Activated CD4-positive, alpha-beta memory T cell treated with anti-CD3 and anti-CD28 coated beads for 36 hours (primary cell): ENCODE data around the gene LANCL1. TPM values are rescaled to one million over a fixed set of nuclear protein-coding genes. Genes with fewer than 3 reads are reported as not detected.
"Not testable (repeated sequence)": the region's sequence is repeated elsewhere in the genome, so short reads cannot be mapped to it uniquely, and the experiment has no call there.

ENCODE experiments used
- CTCF ChIA-PET: fragments of 350-600 bp; sonication (Branson Sonifier 250); formaldehyde crosslinking; loops from one replicate; lab custom pipeline; 2021; ENCODE audit warnings: antibody characterized with exemption, inconsistent platforms; lab: Charles Lee
- POLR2A ChIA-PET: fragments of 350-600 bp; sonication (Branson Sonifier 250); formaldehyde crosslinking; loops from one replicate; lab custom pipeline; 2021; ENCODE audit warnings: antibody characterized with exemption; lab: Charles Lee
- DNase-seq: peaks from one replicate; pipeline ENCODE4 v3.0.0-alpha.2; 2020
- H3K27ac Mint-ChIP-seq: one replicate; pipeline ENCODE4 v1.8.0; 2021; ENCODE audit warnings: mixed read lengths
- H3K27me3 Mint-ChIP-seq: one replicate; pipeline ENCODE4 v1.8.0; 2021; ENCODE audit warnings: mixed read lengths
- H3K36me3 Mint-ChIP-seq: one replicate; pipeline ENCODE4 v1.8.0; 2021; ENCODE audit warnings: mixed read lengths
- H3K4me1 Mint-ChIP-seq: one replicate; pipeline ENCODE4 v1.8.0; 2021; ENCODE audit warnings: low read depth, mixed read lengths
- H3K4me3 Mint-ChIP-seq: one replicate; pipeline ENCODE4 v1.8.0; 2021; ENCODE audit warnings: mild to moderate bottlenecking, mixed read lengths
- H3K9me3 Mint-ChIP-seq: one replicate; pipeline ENCODE4 v1.8.0; 2021; ENCODE audit warnings: mixed read lengths
- intact Hi-C: fragments of 100-400 bp; cut with micrococcal nuclease; formaldehyde crosslinking; loops from one replicate; pipeline ENCODE4 v1.15.1; 2023
- total RNA-seq, 2 experiments: library from RNA; stranded (reverse); gene quantifications; one replicate each; pipeline ENCODE4 v1.2.3, GENCODE V29; 2021

LANCL1 gene
- total RNA-seq, 2 experiments from 2014 or later: 39.1 to 42.9 TPM

DNA sequence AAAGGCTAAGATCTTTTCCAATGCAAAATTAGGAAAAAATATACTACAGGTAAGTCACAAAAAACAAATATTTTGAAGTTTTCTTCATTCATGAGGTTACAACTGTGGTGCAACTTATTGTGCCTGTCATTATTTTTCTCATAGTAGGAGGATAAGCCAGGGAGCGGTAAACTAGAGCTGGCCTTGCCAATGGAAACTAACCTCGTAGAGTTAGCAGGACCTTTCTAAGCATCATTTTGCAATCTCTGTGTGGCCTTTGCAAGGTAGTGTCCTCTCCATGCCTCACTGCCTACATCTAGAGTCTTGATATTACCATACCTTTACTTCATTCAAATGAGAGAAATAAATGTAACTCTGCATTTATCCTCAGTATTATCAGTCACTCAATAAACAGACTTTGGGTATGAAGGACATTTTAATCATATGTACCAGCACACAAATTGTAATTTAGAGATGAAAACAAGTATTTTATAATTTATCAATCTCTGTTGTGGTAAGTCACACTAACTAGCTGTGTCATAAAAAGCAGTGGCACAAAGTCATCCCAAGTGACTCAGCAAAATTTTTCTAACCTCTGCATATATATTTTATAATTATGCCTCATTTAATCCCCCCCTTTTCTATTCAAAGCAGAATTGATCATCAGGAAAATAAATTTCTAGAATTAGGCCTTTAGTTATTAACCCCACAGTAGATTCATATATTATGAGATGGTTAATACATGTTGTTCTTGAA, 47.0 kb downstream of the LANCL1 start:
- CTCF ChIA-PET: no interaction called here
- H3K4me1 Mint-ChIP-seq: no peaks in the 10 kb centered on the region
- peaks cover 59% of the 10 kb centered on the region for H3K9me3 Mint-ChIP-seq
- no peaks in the 10 kb centered on the region for H3K27me3 Mint-ChIP-seq
- POLR2A ChIA-PET: no interaction called here
- intact Hi-C loops: no loop called here
- no peak overlapping the region for H3K4me3 Mint-ChIP-seq
- peaks cover 77% of the 10 kb centered on the region for H3K36me3 Mint-ChIP-seq
- no peak for DNase-seq
- H3K27ac Mint-ChIP-seq: no peak overlapping the region

DNA sequence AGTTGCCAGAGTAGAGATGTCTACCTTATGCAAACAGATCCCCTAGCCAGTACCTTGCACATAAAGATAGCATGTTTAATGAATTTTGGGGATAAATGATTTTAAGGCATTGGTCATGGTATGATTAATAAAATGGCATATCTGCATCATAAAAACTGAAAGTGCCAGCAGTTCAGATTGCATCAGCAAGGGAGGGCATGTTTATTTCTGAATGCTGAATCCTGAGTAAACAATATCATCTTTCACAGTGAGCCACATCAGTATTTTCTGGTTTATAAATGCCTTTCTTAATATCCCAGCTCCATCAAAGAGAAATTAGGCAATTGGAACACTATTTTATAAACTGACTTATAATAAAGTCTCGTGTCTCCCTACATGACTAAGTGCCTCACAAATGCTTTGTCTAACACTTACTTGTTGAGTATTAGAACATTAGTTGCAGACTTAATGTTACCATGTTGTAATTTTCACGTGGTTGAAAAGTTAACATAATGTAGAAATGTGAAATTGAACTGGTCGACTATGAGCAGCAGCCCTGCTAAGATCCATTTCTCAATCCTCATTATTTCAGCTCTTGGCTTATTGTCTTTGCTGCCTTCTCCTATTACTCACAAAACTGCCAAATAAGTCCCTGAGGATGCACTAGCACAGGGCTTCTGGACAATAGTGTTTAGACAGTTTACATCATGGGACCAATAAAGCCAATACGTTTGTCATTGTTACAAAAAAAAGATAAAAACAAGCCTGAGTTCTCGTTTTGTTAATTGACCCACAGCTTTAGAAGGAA, 48.0 kb downstream of the LANCL1 start:
- Mint-ChIP-seq H3K4me3 (no peak overlapping the region), H3K4me1 (no peaks in the 10 kb centered on the region), H3K9me3 (peaks cover 62% of the 10 kb centered on the region), H3K27ac (no peak overlapping the region), H3K36me3 (peaks cover 67% of the 10 kb centered on the region), H3K27me3 (no peaks in the 10 kb centered on the region)
- intact Hi-C loops: no loop called here
- DNase-seq: no peak
- ChIA-PET POLR2A (no interaction called here), CTCF (no interaction called here)

GRCh38 chr2:210427309-210427708, 49.2 kb downstream of the LANCL1 start:
- H3K36me3 Mint-ChIP-seq: peaks cover 54% of the 10 kb centered on the region
- intact Hi-C loops, H3K4me3 Mint-ChIP-seq, CTCF ChIA-PET, H3K27ac Mint-ChIP-seq, POLR2A ChIA-PET, H3K27me3 Mint-ChIP-seq, H3K4me1 Mint-ChIP-seq, DNase-seq: not testable (repeated sequence)
- peaks cover 62% of the 10 kb centered on the region for H3K9me3 Mint-ChIP-seq

GRCh38 chr2:210422366-210422765, 54.2 kb downstream of the LANCL1 start:
- Mint-ChIP-seq H3K4me1 (no peaks in the 10 kb centered on the region), H3K9me3 (peaks cover 31% of the 10 kb centered on the region), H3K27ac (no peak overlapping the region), H3K36me3 (peaks cover 10% of the 10 kb centered on the region), H3K27me3 (peaks cover 2% of the 10 kb centered on the region), H3K4me3 (no peak overlapping the region)
- CTCF ChIA-PET: interaction anchor here (0.6 kb wide), 1 partner anchor 85 kb away, joined by 3 read pairs; no protein-coding TSS in a partner anchor
- POLR2A ChIA-PET: no interaction called here
- intact Hi-C loops: no loop called here
- no peak for DNase-seq

GRCh38 chr2:210421916-210422315, 54.6 kb downstream of the LANCL1 start:
- peaks cover 2% of the 10 kb centered on the region for H3K27me3 Mint-ChIP-seq
- peaks cover 6% of the 10 kb centered on the region for H3K36me3 Mint-ChIP-seq
- DNase-seq: no peak
- ChIA-PET POLR2A (no interaction called here), CTCF (no interaction called here)
- H3K9me3 Mint-ChIP-seq: peaks cover 26% of the 10 kb centered on the region
- H3K4me3 Mint-ChIP-seq: no peak overlapping the region
- no peak overlapping the region for H3K27ac Mint-ChIP-seq
- no peaks in the 10 kb centered on the region for H3K4me1 Mint-ChIP-seq
- intact Hi-C loops: no loop called here

- ChIA-PET POLR2A (no interaction called here), CTCF (no interaction called here)
- Mint-ChIP-seq H3K36me3 (no peaks in the 10 kb centered on the region), H3K27ac (no peak overlapping the region), H3K4me1 (no peaks in the 10 kb centered on the region), H3K9me3 (peaks cover 13% of the 10 kb centered on the region), H3K27me3 (peaks cover 5% of the 10 kb centered on the region), H3K4me3 (no peak overlapping the region)
- no peak for DNase-seq
- intact Hi-C loops: no loop called here
Measured at GRCh38 chr2:210412660-210413059, 63.9 kb downstream of the LANCL1 start.

DNA sequence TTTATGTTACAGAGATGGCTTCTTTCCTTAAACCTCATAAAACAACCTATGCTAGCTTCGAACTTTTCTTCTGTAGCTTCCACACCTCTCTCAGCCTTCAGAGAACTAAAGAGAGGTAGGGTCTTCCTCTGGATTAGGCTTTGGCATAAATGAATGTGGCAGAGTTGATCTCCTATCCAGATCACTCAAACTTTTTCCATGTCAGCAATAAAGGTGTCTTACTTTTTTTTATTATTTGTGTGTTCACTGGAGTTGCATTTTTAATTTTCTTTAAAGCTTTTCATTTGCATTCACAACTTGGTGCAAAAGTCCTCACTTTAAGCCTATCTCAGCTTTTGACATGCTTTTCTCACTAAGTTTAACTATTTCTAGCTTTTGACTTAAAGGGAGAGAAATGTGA, 66.0 kb downstream of the LANCL1 start:
- Mint-ChIP-seq H3K4me3 (no peak overlapping the region), H3K36me3 (no peaks in the 10 kb centered on the region), H3K4me1 (no peaks in the 10 kb centered on the region), H3K9me3 (peaks cover 11% of the 10 kb centered on the region), H3K27me3 (peaks cover 7% of the 10 kb centered on the region), H3K27ac (no peak overlapping the region)
- ChIA-PET POLR2A (no interaction called here), CTCF (no interaction called here)
- intact Hi-C loops: no loop called here
- DNase-seq: no peak

GRCh38 chr2:210399440-210400041, 77.0 kb downstream of the LANCL1 start:
- ChIA-PET POLR2A (no interaction called here), CTCF (interaction anchor here (0.9 kb wide), 1 partner anchor 26 kb away, joined by 3 read pairs; no protein-coding TSS in a partner anchor)
- no peak overlapping the region for H3K4me3 Mint-ChIP-seq
- H3K27me3 Mint-ChIP-seq: no peaks in the 10 kb centered on the region
- no peak for DNase-seq
- no peak overlapping the region for H3K27ac Mint-ChIP-seq
- no peaks in the 10 kb centered on the region for H3K4me1 Mint-ChIP-seq
- no peaks in the 10 kb centered on the region for H3K9me3 Mint-ChIP-seq
- intact Hi-C loops: no loop called here
- no peaks in the 10 kb centered on the region for H3K36me3 Mint-ChIP-seq

DNA sequence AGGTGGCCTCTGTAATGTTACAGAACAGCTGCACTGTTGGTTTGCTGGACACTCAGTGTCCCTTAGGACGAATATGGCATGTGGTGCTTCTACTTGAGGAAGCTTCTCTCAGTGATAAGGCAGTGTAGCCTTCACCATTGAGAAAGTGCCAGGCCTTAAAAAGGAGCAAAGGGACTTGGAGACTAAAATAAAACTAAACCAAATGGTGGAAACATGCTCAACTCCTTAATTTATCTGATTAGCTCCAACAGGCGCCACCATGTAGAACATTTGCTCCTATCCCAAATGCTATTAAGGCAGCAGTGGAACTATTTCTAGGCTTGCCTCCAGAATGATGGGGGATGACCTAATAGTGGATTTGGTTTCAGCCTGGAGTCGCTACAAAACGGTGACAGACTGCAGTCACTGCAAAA, 84.1 kb downstream of the LANCL1 start:
- Mint-ChIP-seq H3K27ac (no peak overlapping the region), H3K36me3 (no peaks in the 10 kb centered on the region), H3K9me3 (no peaks in the 10 kb centered on the region), H3K4me3 (no peak overlapping the region), H3K4me1 (no peaks in the 10 kb centered on the region), H3K27me3 (no peaks in the 10 kb centered on the region)
- POLR2A ChIA-PET: no interaction called here
- intact Hi-C loops: no loop called here
- CTCF ChIA-PET: no interaction called here
- DNase-seq: no peak

- no peak for DNase-seq
- Mint-ChIP-seq H3K9me3 (no peaks in the 10 kb centered on the region), H3K36me3 (no peaks in the 10 kb centered on the region), H3K27me3 (peaks cover 2% of the 10 kb centered on the region), H3K4me1 (no peaks in the 10 kb centered on the region), H3K27ac (no peak overlapping the region), H3K4me3 (no peak overlapping the region)
- CTCF ChIA-PET: no interaction called here
- intact Hi-C loops: no loop called here
- POLR2A ChIA-PET: no interaction called here
Measured at GRCh38 chr2:210389856-210390255, 86.7 kb downstream of the LANCL1 start.

DNA sequence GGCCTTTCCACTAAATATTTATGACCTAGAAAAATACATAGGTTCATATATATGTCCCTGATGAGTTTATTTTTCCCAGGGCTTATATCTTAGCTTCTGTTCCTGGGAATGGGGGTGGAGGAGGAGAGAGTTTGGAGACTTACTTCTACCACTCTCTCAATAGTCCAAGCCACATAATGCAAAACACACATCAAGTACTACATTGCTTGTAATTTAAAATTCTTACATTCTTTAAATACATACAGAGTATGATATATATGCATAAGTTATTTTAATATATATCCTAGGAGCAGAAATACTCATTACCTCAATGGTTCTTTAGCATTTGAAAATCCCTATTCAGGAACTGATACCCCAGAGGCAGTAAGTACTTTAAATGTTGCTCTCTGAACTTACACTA, 88.4 kb downstream of the LANCL1 start:
- Mint-ChIP-seq H3K27ac (no peak overlapping the region), H3K9me3 (no peaks in the 10 kb centered on the region), H3K27me3 (peaks cover 2% of the 10 kb centered on the region), H3K4me3 (no peak overlapping the region), H3K4me1 (no peaks in the 10 kb centered on the region), H3K36me3 (no peaks in the 10 kb centered on the region)
- intact Hi-C loops: no loop called here
- POLR2A ChIA-PET: no interaction called here
- DNase-seq: no peak
- CTCF ChIA-PET: no interaction called here

GRCh38 chr2:210387074-210387473, 89.5 kb downstream of the LANCL1 start:
- H3K36me3 Mint-ChIP-seq: no peaks in the 10 kb centered on the region
- no peaks in the 10 kb centered on the region for H3K9me3 Mint-ChIP-seq

More at GRCh38 chr2:210387074-210387473, 89.5 kb downstream of the LANCL1 start:
- ChIA-PET CTCF (no interaction called here), POLR2A (no interaction called here)
- Mint-ChIP-seq H3K27me3 (peaks cover 2% of the 10 kb centered on the region), H3K4me3 (no peak overlapping the region), H3K27ac (no peak overlapping the region), H3K4me1 (no peaks in the 10 kb centered on the region)
- intact Hi-C loops: no loop called here
- DNase-seq: no peak
